ENCODE measurements around the gene BRF1. TPM values are rescaled to one million over a fixed set of nuclear protein-coding genes. Genes with fewer than 3 reads are reported as not detected.

Gene BRF1
- polyA plus RNA-seq, 1 of the 3 experiments (the other 2 are of a cell fraction): 15.7 TPM

- Histone ChIP-seq H3K4me3 (ENCODE audit: low read depth in 2 of 2, low read length in 1 of 2) (no peak overlapping the region), H3K79me2 (ENCODE audit: insufficient read depth) (no peaks in the 10 kb centered on the region), H3K9ac (no peak overlapping the region), H3K9me3 (no peaks in the 10 kb centered on the region), H3K27me3 (ENCODE audit: insufficient read depth) (peaks cover 9% of the 10 kb centered on the region; the same call in 1 of the 2 replicates), H3F3A (replicated peaks; ENCODE audit: insufficient read depth) (no peaks in the 10 kb centered on the region), H3K4me2 (no peak overlapping the region), H4K20me1 (ENCODE audit: insufficient read depth) (0 out of 2 replicates have a peak, but pooled peaks cover 3% of the 10 kb centered on the region), H3K36me3 (replicated peaks in 1 of 2; ENCODE audit: control insufficient read depth in 1 of 2, insufficient read depth in 2 of 2, low read length in 1 of 2) (no peaks in the 10 kb centered on the region), H3K9me2 (no peaks in the 10 kb centered on the region), H2AFZ (ENCODE audit: low read depth) (no peak overlapping the region), H3K4me1 (ENCODE audit: control insufficient read depth in 1 of 2, insufficient read depth in 2 of 2, low read depth in 1 of 2, low read length in 1 of 2) (peaks cover 0 to 11% of the 10 kb centered on the region in 2 experiments; a peak in 2 of 4 replicates), H3K27ac (ENCODE audit: low read depth in 2 of 2, low read length in 1 of 2) (no peak overlapping the region)
- no peak for TF ChIP-seq SMC3 (IDR thresholded peaks at IDR 0.05; ENCODE audit: low read depth, low read length)
- TF ChIP-seq, protein P1, sequence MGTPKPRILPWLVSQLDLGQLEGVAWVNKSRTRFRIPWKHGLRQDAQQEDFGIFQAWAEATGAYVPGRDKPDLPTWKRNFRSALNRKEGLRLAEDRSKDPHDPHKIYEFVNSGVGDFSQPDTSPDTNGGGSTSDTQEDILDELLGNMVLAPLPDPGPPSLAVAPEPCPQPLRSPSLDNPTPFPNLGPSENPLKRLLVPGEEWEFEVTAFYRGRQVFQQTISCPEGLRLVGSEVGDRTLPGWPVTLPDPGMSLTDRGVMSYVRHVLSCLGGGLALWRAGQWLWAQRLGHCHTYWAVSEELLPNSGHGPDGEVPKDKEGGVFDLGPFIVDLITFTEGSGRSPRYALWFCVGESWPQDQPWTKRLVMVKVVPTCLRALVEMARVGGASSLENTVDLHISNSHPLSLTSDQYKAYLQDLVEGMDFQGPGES (IDR thresholded peaks at IDR 0.05; ENCODE audit: low read depth, low read length): no peak
- no peak for TF ChIP-seq REST (IDR thresholded peaks at IDR 0.05; ENCODE audit: low read depth, low read length)
- TF ChIP-seq TCF12 (IDR thresholded peaks at IDR 0.05): no peak
- TF ChIP-seq, protein P2, sequence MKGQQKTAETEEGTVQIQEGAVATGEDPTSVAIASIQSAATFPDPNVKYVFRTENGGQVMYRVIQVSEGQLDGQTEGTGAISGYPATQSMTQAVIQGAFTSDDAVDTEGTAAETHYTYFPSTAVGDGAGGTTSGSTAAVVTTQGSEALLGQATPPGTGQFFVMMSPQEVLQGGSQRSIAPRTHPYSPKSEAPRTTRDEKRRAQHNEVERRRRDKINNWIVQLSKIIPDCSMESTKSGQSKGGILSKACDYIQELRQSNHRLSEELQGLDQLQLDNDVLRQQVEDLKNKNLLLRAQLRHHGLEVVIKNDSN (IDR thresholded peaks at IDR 0.05; ENCODE audit: borderline replicate concordance, low read depth): no peak
- no peak for TF ChIP-seq RCOR1 (IDR thresholded peaks at IDR 0.05; ENCODE audit: low read length)
- TF ChIP-seq FOXM1 (IDR thresholded peaks at IDR 0.05; ENCODE audit: low read depth): no peak
- no peak for TF ChIP-seq RFX5 (IDR thresholded peaks at IDR 0.05; ENCODE audit: low read length)
- TF ChIP-seq GATA2 (CRISPR knock-in tag; IDR thresholded peaks at IDR 0.05): no peak
- no peak for TF ChIP-seq NRF1 (IDR thresholded peaks at IDR 0.05; ENCODE audit: low read depth, low read length)
- TF ChIP-seq MEF2A (IDR thresholded peaks at IDR 0.05; ENCODE audit: borderline replicate concordance, low read depth): no peak
- TF ChIP-seq MAX (IDR thresholded peaks at IDR 0.05; ENCODE audit: low read depth): no peak
- TF ChIP-seq MXI1 (IDR thresholded peaks at IDR 0.05; ENCODE audit: low read depth, low read length): no peak
- TF ChIP-seq, protein P3, sequence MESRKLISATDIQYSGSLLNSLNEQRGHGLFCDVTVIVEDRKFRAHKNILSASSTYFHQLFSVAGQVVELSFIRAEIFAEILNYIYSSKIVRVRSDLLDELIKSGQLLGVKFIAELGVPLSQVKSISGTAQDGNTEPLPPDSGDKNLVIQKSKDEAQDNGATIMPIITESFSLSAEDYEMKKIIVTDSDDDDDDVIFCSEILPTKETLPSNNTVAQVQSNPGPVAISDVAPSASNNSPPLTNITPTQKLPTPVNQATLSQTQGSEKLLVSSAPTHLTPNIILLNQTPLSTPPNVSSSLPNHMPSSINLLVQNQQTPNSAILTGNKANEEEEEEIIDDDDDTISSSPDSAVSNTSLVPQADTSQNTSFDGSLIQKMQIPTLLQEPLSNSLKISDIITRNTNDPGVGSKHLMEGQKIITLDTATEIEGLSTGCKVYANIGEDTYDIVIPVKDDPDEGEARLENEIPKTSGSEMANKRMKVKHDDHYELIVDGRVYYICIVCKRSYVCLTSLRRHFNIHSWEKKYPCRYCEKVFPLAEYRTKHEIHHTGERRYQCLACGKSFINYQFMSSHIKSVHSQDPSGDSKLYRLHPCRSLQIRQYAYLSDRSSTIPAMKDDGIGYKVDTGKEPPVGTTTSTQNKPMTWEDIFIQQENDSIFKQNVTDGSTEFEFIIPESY (IDR thresholded peaks at IDR 0.05; ENCODE audit: borderline replicate concordance, low read depth): no peak
- no peak for TF ChIP-seq FOSL2 (IDR thresholded peaks at IDR 0.05; ENCODE audit: borderline replicate concordance, low read depth)
- no peak for TF ChIP-seq TAF1 (IDR thresholded peaks at IDR 0.05; ENCODE audit: borderline replicate concordance, low read depth, low read length)
- no peak for TF ChIP-seq TEAD4 (IDR thresholded peaks at IDR 0.05; ENCODE audit: borderline replicate concordance, insufficient read depth)
- no peak for TF ChIP-seq GABPA (IDR thresholded peaks at IDR 0.05; ENCODE audit: low read depth)
- 59% methylated on average over 5 of the region's 10 CpGs for WGBS (ENCODE audit: low lambda C conversion rate)
- ChIA-PET POLR2A (no interaction called here), CTCF (interaction anchor here (0.6 to 2.0 kb wide), 5 partner anchors 12 to 129 kb away, joined by 3 to 7 read pairs (median 3); no protein-coding TSS in a partner anchor)
- no peak for DNase-seq
These were observed 135.6 kb downstream of the BRF1 start for GRCh38 chr14:105165134-105165704.

All from SK-N-SH (cell line).